SU-DHL-6 (cell line): ENCODE measurements around the gene MDK.

Experiments
- CTCF ChIP-seq: fragments of 200-600 bp; sonication (generic); IDR thresholded peaks from one replicate; pipeline ENCODE4 v1.5.1; 2017; ENCODE audit warnings: antibody characterized with exemption, mild to moderate bottlenecking, low read length, moderate library complexity; ENCODE audit not compliant: insufficient read depth, poor library complexity, severe bottlenecking
- EZH2phosphoT487 ChIP-seq: fragments of 200-600 bp; sonication (generic), shearing (Covaris generic); conservative IDR thresholded peaks from 2 replicates; pipeline ENCODE4 v1.6.1; 2018; ENCODE audit warnings: mild to moderate bottlenecking, antibody characterized with exemption, low read length, moderate library complexity, mixed read lengths

- TF ChIP-seq CTCF (no peak), EZH2phosphoT487 (no peak)
Observed at GRCh38 chr11:46388619-46389449, 7.4 kb downstream of the MDK start.
